Measurements from ENCODE around the gene ALG5. TPM values are rescaled to one million over a fixed set of nuclear protein-coding genes. Genes with fewer than 3 reads are reported as not detected.

Gene ALG5
- total and polyA plus RNA-seq, 7 donors, result 9.1 to 29.9 (median 14.6) TPM

DNA sequence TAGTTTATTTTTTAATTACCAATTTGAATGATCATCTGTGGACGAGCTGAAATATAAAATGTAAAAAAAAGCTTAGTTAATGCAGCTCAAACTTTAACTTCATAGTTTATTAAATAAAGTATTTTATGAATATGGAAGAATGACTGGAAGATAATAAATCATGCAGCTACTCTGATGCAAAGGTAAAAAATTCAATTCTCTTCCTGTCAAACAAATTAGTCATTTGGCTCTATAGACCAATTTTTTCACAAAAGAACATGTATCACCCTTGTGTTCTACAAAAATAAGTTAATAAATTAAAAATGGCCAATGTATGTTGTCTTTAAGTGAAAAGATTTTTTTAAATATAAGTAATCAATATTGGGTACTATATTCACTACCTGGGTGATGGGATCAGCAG is 27.6 kb upstream of the ALG5 start:
- H3K4me3 ChIP-seq, result no peak overlapping the region
- peaks cover 4 to 100% of the 10 kb centered on the region in 2 donors for H3K36me3 ChIP-seq (ENCODE audit: insufficient read depth in 1 of 2, low read depth in 1 of 2)
- 94 to 98% (median 96%) methylated on average over 1 of the region's 1 CpG for WGBS, 3 donors
- H3K27me3 ChIP-seq (ENCODE audit: insufficient read depth in 3 of 3, low read length in 2 of 3), result no peaks in the 10 kb centered on the region
- no peak overlapping the region for H3K27ac ChIP-seq
- TF ChIP-seq, protein P1, sequence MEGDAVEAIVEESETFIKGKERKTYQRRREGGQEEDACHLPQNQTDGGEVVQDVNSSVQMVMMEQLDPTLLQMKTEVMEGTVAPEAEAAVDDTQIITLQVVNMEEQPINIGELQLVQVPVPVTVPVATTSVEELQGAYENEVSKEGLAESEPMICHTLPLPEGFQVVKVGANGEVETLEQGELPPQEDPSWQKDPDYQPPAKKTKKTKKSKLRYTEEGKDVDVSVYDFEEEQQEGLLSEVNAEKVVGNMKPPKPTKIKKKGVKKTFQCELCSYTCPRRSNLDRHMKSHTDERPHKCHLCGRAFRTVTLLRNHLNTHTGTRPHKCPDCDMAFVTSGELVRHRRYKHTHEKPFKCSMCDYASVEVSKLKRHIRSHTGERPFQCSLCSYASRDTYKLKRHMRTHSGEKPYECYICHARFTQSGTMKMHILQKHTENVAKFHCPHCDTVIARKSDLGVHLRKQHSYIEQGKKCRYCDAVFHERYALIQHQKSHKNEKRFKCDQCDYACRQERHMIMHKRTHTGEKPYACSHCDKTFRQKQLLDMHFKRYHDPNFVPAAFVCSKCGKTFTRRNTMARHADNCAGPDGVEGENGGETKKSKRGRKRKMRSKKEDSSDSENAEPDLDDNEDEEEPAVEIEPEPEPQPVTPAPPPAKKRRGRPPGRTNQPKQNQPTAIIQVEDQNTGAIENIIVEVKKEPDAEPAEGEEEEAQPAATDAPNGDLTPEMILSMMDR (IDR thresholded peaks at IDR 0.05), result no peak
- no peak for DNase-seq
- intact Hi-C loops (cut with DNase I), result loop anchor here in 1 of 2 donors (10.0 kb wide), 1 partner anchor 62 kb away; no protein-coding TSS in a partner anchor
- H3K9me3 ChIP-seq, result no peaks in the 10 kb centered on the region
- H3K4me1 ChIP-seq, result no peaks in the 10 kb centered on the region
- no peak for ATAC-seq

DNA sequence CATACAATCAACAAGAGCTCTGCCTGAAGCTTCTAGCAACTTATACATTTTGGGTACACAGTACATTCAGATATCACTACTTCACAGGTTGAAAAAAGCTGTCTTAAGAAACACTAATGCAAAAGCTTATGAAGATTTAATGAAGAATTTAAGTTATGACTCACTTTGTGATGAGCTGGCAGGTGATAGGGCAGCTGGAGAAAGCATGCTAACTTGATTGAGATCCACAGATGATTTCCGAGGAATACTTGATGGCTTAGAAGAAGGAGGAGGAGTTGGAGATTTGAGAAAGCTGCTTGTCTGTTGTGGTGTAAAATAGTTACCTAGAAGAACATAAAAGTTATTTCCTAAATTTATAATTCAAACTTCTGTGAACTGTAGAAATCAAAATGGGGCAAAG is 24.7 kb upstream of the ALG5 start:
- no peak overlapping the region for H3K4me3 ChIP-seq
- H3K27me3 ChIP-seq (ENCODE audit: insufficient read depth in 3 of 3, low read length in 2 of 3), result no peaks in the 10 kb centered on the region
- ATAC-seq (no peak), DNase-seq (no peak)
- 49 to 73% (median 52%) methylated on average over 1 of the region's 1 CpG for WGBS, 3 donors
- peaks cover 2 to 100% of the 10 kb centered on the region in 2 donors for H3K36me3 ChIP-seq (ENCODE audit: insufficient read depth in 1 of 2, low read depth in 1 of 2)
- H3K27ac ChIP-seq, result no peak overlapping the region
- TF ChIP-seq, protein P1 (IDR thresholded peaks at IDR 0.05), result no peak
- no peaks in the 10 kb centered on the region for H3K9me3 ChIP-seq
- intact Hi-C loops (cut with DNase I), result loop anchor here in 1 of 2 donors (10.0 kb wide), 1 partner anchor 59 kb away; no protein-coding TSS in a partner anchor
- no peaks in the 10 kb centered on the region for H3K4me1 ChIP-seq

DNA sequence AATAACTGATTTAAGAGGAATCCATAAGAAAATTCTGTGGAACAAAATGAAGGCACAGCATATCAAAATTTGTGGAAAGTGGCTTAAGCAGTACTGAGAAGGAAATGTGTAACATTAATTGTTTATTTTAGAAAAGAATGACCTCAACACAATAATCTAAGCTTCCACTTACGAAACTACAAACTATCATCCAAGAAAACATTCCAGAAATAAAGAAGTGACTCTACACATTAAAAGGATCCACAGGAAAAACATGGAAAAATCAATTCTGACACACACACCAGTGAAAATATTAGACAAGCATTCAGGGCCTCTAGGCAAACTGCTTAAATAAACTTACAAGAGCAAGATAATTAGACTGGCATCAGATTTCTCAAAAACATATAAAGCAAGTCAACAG is 15.5 kb upstream of the ALG5 start:
- peaks cover 0 to 98% of the 10 kb centered on the region in 2 donors for H3K36me3 ChIP-seq (ENCODE audit: insufficient read depth in 1 of 2, low read depth in 1 of 2)
- TF ChIP-seq, protein P1 (IDR thresholded peaks at IDR 0.05), result no peak
- H3K27ac ChIP-seq, result no peak overlapping the region
- H3K9me3 ChIP-seq, result no peaks in the 10 kb centered on the region
- intact Hi-C loops (cut with DNase I), result no loop called here
- no peak overlapping the region for H3K4me3 ChIP-seq
- no peak for DNase-seq
- H3K27me3 ChIP-seq (ENCODE audit: insufficient read depth in 3 of 3, low read length in 2 of 3), result no peaks in the 10 kb centered on the region
- no peaks in the 10 kb centered on the region for H3K4me1 ChIP-seq
- 77 to 87% (median 86%) methylated on average over 1 of the region's 1 CpG for WGBS, 3 donors
- no peak for ATAC-seq

DNA sequence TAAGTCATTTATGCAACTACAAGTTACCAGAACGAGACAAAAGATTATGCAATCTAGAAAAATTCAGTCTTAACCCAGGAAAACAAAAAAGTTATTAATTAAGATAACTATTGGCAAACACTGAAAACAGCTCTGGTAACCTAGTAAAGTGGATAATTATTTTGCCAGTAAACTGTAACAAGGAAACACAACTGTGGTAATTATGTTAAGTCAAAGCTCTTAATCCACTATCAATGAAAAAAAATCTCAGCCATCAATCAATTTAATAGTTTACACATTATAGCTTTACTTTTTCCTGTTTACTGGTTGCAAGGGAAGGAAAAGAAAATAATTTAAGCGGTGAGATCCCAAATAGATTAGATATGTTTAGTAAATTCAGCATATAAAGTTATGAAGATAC is 12.6 kb upstream of the ALG5 start:
- Histone ChIP-seq H3K4me1 (no peaks in the 10 kb centered on the region), H3K4me3 (no peak overlapping the region), H3K27me3 (ENCODE audit: insufficient read depth in 3 of 3, low read length in 2 of 3) (no peaks in the 10 kb centered on the region), H3K36me3 (ENCODE audit: insufficient read depth in 1 of 2, low read depth in 1 of 2) (peaks cover 0 to 98% of the 10 kb centered on the region in 2 donors), H3K9me3 (no peaks in the 10 kb centered on the region), H3K27ac (no peak overlapping the region)
- no peak for DNase-seq
- TF ChIP-seq, protein P1 (IDR thresholded peaks at IDR 0.05), result no peak
- intact Hi-C loops (cut with DNase I), result no loop called here
- 88 to 90% (median 90%) methylated on average over 2 of the region's 2 CpGs for WGBS, 3 donors
- no peak for ATAC-seq

DNA sequence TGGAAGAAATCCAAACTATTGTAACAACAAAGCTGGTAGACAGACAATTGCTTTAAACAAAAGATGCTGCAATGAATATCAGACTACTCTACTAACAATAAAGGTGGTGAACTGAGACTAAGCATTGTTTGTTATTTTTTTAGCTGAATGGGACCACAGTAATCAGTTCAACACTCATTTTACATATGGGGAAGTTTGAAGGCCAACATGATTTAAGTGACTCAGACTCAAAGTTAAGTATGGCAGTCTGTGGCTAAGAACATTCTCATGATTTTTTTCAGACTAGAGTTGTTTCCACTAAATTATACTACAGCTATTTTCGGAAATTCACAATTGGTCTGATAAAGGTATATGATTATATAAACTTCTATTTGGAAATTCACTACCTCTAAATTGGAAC is 11.9 kb upstream of the ALG5 start:
- Histone ChIP-seq H3K36me3 (ENCODE audit: insufficient read depth in 1 of 2, low read depth in 1 of 2) (peaks cover 0 to 98% of the 10 kb centered on the region in 2 donors), H3K4me3 (no peak overlapping the region), H3K4me1 (no peaks in the 10 kb centered on the region), H3K9me3 (no peaks in the 10 kb centered on the region), H3K27me3 (ENCODE audit: insufficient read depth in 3 of 3, low read length in 2 of 3) (no peaks in the 10 kb centered on the region), H3K27ac (no peak overlapping the region)
- ATAC-seq (no peak), DNase-seq (no peak)
- TF ChIP-seq, protein P1 (IDR thresholded peaks at IDR 0.05), result no peak
- intact Hi-C loops (cut with DNase I), result no loop called here
- 57 to 95% (median 94%) methylated on average over 1 of the region's 1 CpG for WGBS, 3 donors
